Natural killer cell (primary cell): ENCODE results near the gene CD34. TPM values are rescaled to one million over a fixed set of nuclear protein-coding genes. Genes with fewer than 3 reads are reported as not detected.

Experiments
- ATAC-seq, 3 donors: fragments of 150-1000 bp in 2 of 3; fragments of 200-7000 bp in 1 of 3; cut with Tn5 transposase; 1 replicate in 1 of 3; 2 replicates in 2 of 3; pipeline ENCODE4 v1.10.0; 2021; ENCODE audit warnings: mild to moderate bottlenecking in 2 of 3, moderate library complexity in 2 of 3
- DNase-seq, 2 donors: peaks; one replicate each; pipeline versions ENCODE4 v3.0.0 to v3.0.0-alpha.2; 2013 to 2021; ENCODE audit warnings: mixed read lengths in 1 of 2
- H3K27ac ChIP-seq: one replicate; pipeline ENCODE4 v1.5.1; 2013; ENCODE audit warnings: mild to moderate bottlenecking, low read length
- H3K27me3 ChIP-seq: one replicate; pipeline ENCODE4 v1.6.1; 2013; ENCODE audit warnings: low read length; ENCODE audit not compliant: control insufficient read depth, insufficient read depth
- H3K36me3 ChIP-seq: one replicate; pipeline ENCODE4 v1.6.1; 2013; ENCODE audit warnings: low read length; ENCODE audit not compliant: control insufficient read depth, insufficient read depth
- H3K4me1 ChIP-seq: one replicate; pipeline ENCODE4 v1.6.1; 2013; ENCODE audit warnings: low read length; ENCODE audit not compliant: control insufficient read depth, insufficient read depth
- H3K4me3 ChIP-seq: one replicate; pipeline ENCODE4 v1.5.1; 2013; ENCODE audit warnings: low read length
- H3K9me3 ChIP-seq: one replicate; pipeline ENCODE4 v1.6.1; 2013; ENCODE audit warnings: low read length; ENCODE audit not compliant: control insufficient read depth, insufficient read depth
- H3K27ac Mint-ChIP-seq, 2 donors: one replicate each; pipeline ENCODE4 v1.8.0; 2022; ENCODE audit warnings: mild to moderate bottlenecking in 2 of 2, mixed read lengths in 2 of 2, moderate library complexity in 1 of 2
- H3K27me3 Mint-ChIP-seq, 2 donors: one replicate each; pipeline ENCODE4 v1.8.0; 2022; ENCODE audit warnings: low read depth in 2 of 2, mixed read lengths in 2 of 2
- H3K36me3 Mint-ChIP-seq: one replicate; pipeline ENCODE4 v1.8.0; 2022; ENCODE audit warnings: mixed read lengths
- H3K4me1 Mint-ChIP-seq, 2 donors: one replicate each; pipeline ENCODE4 v1.8.0; 2022; ENCODE audit warnings: mixed read lengths in 2 of 2
- H3K4me3 Mint-ChIP-seq: one replicate; pipeline ENCODE4 v1.8.0; 2022; ENCODE audit warnings: mild to moderate bottlenecking, moderate library complexity, mixed read lengths
- H3K9me3 Mint-ChIP-seq, 2 donors: one replicate each; pipeline ENCODE4 v1.8.0; 2022; ENCODE audit warnings: mixed read lengths in 2 of 2
- WGBS: methylation state at CpG from one replicate; pipeline ENCODE4 v1.1.7; 2013; ENCODE audit warnings: missing lambda C conversion rate; ENCODE audit not compliant: insufficient coverage; 5-methylcytosine and 5-hydroxymethylcytosine counted together
- intact Hi-C: fragments of 100-400 bp; cut with micrococcal nuclease; formaldehyde crosslinking; loops from one replicate; pipeline ENCODE4 v1.14.2; 2022
- total RNA-seq, 4 donors: library from RNA; stranded (reverse); fragments of 120-200 nt in 1 of 4; gene quantifications; one replicate each; pipeline versions ENCODE4 v1.2.3 to v1.2.4, GENCODE V29; 2013 to 2022
- TF ChIP-seq, protein P1 (sequence below): fragments of 200-600 bp; IDR thresholded peaks from one replicate; pipeline ENCODE4 v1.8.0; 2022; ENCODE audit warnings: antibody characterized with exemption

Gene CD34
- total RNA-seq, 3 donors from 2014 or later (not counting 1 experiment from before 2014, with no cell fraction given), result 0.14 to 0.30 TPM; not detected in 1

DNA sequence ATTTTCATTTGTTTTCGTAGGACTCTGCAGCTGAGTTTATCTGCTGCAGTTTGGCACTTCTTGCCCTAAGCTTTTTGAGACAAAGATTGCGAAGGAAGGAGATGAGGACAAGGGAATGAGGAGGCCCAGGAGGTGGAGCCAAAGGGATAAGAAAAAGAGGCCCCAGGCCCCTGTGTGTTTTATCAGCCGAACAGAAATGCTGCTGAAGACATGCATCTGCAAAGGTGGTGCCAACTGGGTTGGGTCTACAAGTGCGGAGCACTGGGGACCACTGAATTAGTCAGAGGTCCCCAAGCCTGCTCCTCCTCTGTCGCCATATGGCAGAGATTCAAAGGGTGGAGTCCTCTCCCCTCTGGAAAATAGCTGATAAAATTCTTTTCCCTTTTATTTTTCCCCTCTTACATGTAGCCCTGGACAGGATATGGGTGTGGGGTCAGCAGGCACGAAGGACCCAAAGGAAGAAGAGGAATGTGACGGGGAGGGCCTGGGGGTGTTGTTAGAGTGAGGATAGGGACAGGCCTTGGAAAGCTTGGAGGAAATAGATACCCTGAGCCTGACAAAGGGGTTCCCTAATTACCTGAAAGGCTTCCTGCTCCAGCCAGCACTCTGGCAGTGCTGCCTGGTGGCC is 2.7 kb downstream of the CD34 start:
- Histone ChIP-seq H3K9me3 (no peaks in the 10 kb centered on the region), H3K4me3 (no peak overlapping the region), H3K27ac (no peak overlapping the region), H3K36me3 (no peaks in the 10 kb centered on the region), H3K4me1 (peaks cover 9% of the 10 kb centered on the region), H3K27me3 (peaks cover 3% of the 10 kb centered on the region)
- intact Hi-C loops, result no loop called here
- Mint-ChIP-seq H3K9me3 (no peaks in the 10 kb centered on the region), H3K36me3 (no peaks in the 10 kb centered on the region), H3K27me3 (peaks cover 51 to 56% of the 10 kb centered on the region in 2 donors), H3K4me3 (no peak overlapping the region), H3K27ac (no peak overlapping the region), H3K4me1 (peaks cover 9 to 12% of the 10 kb centered on the region in 2 donors)
- ATAC-seq (no peak), DNase-seq (no peak)
- 49% methylated on average over 7 of the region's 7 CpGs for WGBS
- TF ChIP-seq, protein P1, sequence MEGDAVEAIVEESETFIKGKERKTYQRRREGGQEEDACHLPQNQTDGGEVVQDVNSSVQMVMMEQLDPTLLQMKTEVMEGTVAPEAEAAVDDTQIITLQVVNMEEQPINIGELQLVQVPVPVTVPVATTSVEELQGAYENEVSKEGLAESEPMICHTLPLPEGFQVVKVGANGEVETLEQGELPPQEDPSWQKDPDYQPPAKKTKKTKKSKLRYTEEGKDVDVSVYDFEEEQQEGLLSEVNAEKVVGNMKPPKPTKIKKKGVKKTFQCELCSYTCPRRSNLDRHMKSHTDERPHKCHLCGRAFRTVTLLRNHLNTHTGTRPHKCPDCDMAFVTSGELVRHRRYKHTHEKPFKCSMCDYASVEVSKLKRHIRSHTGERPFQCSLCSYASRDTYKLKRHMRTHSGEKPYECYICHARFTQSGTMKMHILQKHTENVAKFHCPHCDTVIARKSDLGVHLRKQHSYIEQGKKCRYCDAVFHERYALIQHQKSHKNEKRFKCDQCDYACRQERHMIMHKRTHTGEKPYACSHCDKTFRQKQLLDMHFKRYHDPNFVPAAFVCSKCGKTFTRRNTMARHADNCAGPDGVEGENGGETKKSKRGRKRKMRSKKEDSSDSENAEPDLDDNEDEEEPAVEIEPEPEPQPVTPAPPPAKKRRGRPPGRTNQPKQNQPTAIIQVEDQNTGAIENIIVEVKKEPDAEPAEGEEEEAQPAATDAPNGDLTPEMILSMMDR, result no peak

DNA sequence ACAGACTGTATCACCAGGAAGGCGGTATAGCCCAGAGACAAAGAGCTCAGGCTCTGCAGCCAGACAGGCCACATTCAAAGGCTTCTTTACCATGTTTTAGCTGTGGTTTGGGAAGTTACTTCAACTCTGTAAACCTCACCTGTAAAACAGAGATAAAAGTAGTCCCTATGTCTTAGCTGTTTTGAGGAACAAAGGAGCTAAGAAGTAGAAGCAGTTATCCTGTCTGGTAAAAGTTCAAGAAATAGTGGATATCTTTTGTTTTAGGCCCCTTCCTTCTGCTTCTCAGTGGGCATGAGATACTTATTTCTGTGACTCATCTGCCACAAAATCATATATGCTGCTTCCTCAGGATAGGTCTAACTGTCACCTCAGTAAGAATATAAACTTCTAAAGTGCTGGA is 6.5 kb downstream of the CD34 start:
- 87% methylated on average over 1 of the region's 1 CpG for WGBS
- Mint-ChIP-seq H3K9me3 (no peaks in the 10 kb centered on the region), H3K36me3 (no peaks in the 10 kb centered on the region), H3K4me3 (no peak overlapping the region), H3K27me3 (peaks cover 20 to 23% of the 10 kb centered on the region in 2 donors), H3K4me1 (no peaks in the 10 kb centered on the region), H3K27ac (no peak overlapping the region)
- Histone ChIP-seq H3K36me3 (no peaks in the 10 kb centered on the region), H3K27me3 (no peaks in the 10 kb centered on the region), H3K9me3 (no peaks in the 10 kb centered on the region), H3K4me3 (no peak overlapping the region), H3K27ac (no peak overlapping the region), H3K4me1 (no peaks in the 10 kb centered on the region)
- TF ChIP-seq, protein P1, result no peak
- intact Hi-C loops, result no loop called here
- no peak for ATAC-seq
- no peak for DNase-seq

DNA sequence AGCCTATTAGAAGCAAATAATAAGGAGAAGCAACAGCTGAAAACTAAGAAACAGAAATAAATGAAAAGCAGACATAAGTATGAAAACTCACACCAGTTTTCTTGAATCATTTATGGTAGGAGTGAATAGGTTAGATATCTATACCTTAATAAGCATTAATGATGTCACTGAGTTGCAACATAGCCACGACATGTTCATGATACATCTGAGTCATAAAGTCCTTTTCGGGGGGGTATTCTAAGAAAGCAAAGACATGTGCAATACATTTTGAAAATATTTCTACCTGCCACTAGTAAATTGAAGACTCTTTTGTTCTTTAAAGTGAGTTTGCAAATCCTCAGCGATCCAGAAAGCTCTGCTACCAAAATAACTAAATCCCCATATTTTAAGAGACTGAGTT is 7.2 kb downstream of the CD34 start:
- Histone ChIP-seq H3K4me3 (no peak overlapping the region), H3K27ac (no peak overlapping the region), H3K9me3 (no peaks in the 10 kb centered on the region), H3K27me3 (no peaks in the 10 kb centered on the region), H3K36me3 (no peaks in the 10 kb centered on the region), H3K4me1 (no peaks in the 10 kb centered on the region)
- H3K36me3 Mint-ChIP-seq, result no peaks in the 10 kb centered on the region
- intact Hi-C loops, result no loop called here
- WGBS, result 62% methylated on average over 1 of the region's 3 CpGs
- DNase-seq, result no peak
- peaks cover 14 to 17% of the 10 kb centered on the region in 2 donors for H3K27me3 Mint-ChIP-seq
- no peak overlapping the region for H3K27ac Mint-ChIP-seq
- TF ChIP-seq, protein P1, result no peak
- no peak overlapping the region for H3K4me3 Mint-ChIP-seq
- no peak for ATAC-seq
- no peaks in the 10 kb centered on the region for H3K9me3 Mint-ChIP-seq
- no peaks in the 10 kb centered on the region for H3K4me1 Mint-ChIP-seq

DNA sequence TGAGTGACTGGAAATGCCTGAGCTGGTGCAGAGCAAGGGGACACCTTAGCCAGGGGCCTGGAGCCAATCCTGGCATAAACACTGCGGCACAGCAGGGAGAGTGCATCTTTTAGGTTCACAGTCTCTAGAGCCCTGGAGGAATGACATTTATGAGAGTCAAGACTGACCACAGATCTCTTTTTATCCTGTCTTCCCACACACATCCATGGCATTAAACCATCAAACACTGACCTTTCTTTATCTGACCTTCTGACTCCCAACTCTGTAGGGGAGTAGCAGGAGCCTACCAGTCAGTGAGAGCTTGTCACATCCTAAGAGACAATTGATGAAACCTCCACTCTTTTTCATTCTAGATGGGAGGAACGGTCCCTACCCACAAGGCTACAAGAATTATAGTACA is 7.9 kb downstream of the CD34 start:
- TF ChIP-seq, protein P1, result no peak
- no peak for DNase-seq
- no peaks in the 10 kb centered on the region for H3K36me3 Mint-ChIP-seq
- no peaks in the 10 kb centered on the region for H3K4me1 Mint-ChIP-seq
- intact Hi-C loops, result no loop called here
- H3K36me3 ChIP-seq, result no peaks in the 10 kb centered on the region
- H3K27me3 ChIP-seq, result no peaks in the 10 kb centered on the region
- H3K27me3 Mint-ChIP-seq, result peaks cover 11 to 12% of the 10 kb centered on the region in 2 donors
- ATAC-seq, result no peak
- H3K4me3 Mint-ChIP-seq, result no peak overlapping the region
- H3K27ac ChIP-seq, result no peak overlapping the region
- 94% methylated on average over 1 of the region's 2 CpGs for WGBS
- no peaks in the 10 kb centered on the region for H3K9me3 ChIP-seq
- no peaks in the 10 kb centered on the region for H3K4me1 ChIP-seq
- H3K4me3 ChIP-seq, result no peak overlapping the region
- H3K9me3 Mint-ChIP-seq, result no peaks in the 10 kb centered on the region
- H3K27ac Mint-ChIP-seq, result no peak overlapping the region
